ENCODE results near the gene TIPIN.

DNA sequence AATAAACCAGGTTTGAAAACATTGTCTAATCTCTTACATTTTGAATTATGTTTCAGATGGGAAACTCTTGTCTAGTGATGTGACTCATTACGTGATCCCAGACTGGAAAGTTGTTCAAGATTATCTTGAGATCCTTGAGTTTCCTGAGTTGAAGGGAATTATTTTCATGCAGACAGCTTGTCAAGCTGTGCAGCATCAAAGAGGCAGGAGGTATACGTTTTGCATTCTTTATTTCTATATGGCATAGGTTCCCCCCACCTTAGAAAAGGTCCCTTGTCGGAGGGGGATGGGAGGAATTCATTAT, 61.6 kb downstream of the TIPIN start:
- TF ChIP-seq, protein P1, sequence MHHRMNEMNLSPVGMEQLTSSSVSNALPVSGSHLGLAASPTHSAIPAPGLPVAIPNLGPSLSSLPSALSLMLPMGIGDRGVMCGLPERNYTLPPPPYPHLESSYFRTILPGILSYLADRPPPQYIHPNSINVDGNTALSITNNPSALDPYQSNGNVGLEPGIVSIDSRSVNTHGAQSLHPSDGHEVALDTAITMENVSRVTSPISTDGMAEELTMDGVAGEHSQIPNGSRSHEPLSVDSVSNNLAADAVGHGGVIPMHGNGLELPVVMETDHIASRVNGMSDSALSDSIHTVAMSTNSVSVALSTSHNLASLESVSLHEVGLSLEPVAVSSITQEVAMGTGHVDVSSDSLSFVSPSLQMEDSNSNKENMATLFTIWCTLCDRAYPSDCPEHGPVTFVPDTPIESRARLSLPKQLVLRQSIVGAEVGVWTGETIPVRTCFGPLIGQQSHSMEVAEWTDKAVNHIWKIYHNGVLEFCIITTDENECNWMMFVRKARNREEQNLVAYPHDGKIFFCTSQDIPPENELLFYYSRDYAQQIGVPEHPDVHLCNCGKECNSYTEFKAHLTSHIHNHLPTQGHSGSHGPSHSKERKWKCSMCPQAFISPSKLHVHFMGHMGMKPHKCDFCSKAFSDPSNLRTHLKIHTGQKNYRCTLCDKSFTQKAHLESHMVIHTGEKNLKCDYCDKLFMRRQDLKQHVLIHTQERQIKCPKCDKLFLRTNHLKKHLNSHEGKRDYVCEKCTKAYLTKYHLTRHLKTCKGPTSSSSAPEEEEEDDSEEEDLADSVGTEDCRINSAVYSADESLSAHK (tag by site-specific recombination; IDR thresholded peaks at IDR 0.05) = no peak
- TF ChIP-seq GLI4 (tag by site-specific recombination; IDR thresholded peaks at IDR 0.05) (no peak), ZNF341 (tag by site-specific recombination; IDR thresholded peaks at IDR 0.05; ENCODE audit: low read depth) (no peak), ZNF768 (tag by site-specific recombination; IDR thresholded peaks at IDR 0.05) (no peak), ZIC2 (tag by site-specific recombination; IDR thresholded peaks at IDR 0.05) (no peak), ZNF660 (tag by site-specific recombination; IDR thresholded peaks at IDR 0.05) (no peak)
- TF ChIP-seq, protein P2, sequence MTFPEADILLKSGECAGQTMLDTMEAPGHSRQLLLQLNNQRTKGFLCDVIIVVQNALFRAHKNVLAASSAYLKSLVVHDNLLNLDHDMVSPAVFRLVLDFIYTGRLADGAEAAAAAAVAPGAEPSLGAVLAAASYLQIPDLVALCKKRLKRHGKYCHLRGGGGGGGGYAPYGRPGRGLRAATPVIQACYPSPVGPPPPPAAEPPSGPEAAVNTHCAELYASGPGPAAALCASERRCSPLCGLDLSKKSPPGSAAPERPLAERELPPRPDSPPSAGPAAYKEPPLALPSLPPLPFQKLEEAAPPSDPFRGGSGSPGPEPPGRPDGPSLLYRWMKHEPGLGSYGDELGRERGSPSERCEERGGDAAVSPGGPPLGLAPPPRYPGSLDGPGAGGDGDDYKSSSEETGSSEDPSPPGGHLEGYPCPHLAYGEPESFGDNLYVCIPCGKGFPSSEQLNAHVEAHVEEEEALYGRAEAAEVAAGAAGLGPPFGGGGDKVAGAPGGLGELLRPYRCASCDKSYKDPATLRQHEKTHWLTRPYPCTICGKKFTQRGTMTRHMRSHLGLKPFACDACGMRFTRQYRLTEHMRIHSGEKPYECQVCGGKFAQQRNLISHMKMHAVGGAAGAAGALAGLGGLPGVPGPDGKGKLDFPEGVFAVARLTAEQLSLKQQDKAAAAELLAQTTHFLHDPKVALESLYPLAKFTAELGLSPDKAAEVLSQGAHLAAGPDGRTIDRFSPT (tag by site-specific recombination; IDR thresholded peaks at IDR 0.05) = no peak
- TF ChIP-seq, protein P3, sequence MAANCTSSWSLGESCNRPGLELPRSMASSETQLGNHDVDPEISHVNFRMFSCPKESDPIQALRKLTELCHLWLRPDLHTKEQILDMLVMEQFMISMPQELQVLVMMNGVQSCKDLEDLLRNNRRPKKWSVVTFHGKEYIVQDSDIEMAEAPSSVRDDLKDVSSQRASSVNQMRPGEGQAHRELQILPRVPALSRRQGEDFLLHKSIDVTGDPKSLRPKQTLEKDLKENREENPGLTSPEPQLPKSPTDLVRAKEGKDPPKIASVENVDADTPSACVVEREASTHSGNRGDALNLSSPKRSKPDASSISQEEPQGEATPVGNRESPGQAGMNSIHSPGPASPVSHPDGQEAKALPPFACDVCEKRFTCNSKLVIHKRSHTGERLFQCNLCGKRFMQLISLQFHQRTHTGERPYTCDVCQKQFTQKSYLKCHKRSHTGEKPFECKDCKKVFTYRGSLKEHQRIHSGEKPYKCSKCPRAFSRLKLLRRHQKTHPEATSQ (tag by site-specific recombination; IDR thresholded peaks at IDR 0.05) = no peak
- TF ChIP-seq, protein P4, sequence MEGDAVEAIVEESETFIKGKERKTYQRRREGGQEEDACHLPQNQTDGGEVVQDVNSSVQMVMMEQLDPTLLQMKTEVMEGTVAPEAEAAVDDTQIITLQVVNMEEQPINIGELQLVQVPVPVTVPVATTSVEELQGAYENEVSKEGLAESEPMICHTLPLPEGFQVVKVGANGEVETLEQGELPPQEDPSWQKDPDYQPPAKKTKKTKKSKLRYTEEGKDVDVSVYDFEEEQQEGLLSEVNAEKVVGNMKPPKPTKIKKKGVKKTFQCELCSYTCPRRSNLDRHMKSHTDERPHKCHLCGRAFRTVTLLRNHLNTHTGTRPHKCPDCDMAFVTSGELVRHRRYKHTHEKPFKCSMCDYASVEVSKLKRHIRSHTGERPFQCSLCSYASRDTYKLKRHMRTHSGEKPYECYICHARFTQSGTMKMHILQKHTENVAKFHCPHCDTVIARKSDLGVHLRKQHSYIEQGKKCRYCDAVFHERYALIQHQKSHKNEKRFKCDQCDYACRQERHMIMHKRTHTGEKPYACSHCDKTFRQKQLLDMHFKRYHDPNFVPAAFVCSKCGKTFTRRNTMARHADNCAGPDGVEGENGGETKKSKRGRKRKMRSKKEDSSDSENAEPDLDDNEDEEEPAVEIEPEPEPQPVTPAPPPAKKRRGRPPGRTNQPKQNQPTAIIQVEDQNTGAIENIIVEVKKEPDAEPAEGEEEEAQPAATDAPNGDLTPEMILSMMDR (tag by site-specific recombination; IDR thresholded peaks at IDR 0.05) = no peak
- TF ChIP-seq, protein P5, sequence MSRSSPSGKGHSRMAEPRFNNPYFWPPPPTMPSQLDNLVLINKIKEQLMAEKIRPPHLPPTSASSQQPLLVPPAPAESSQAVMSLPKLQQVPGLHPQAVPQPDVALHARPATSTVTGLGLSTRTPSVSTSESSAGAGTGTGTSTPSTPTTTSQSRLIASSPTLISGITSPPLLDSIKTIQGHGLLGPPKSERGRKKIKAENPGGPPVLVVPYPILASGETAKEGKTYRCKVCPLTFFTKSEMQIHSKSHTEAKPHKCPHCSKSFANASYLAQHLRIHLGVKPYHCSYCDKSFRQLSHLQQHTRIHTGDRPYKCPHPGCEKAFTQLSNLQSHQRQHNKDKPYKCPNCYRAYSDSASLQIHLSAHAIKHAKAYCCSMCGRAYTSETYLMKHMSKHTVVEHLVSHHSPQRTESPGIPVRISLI (tag by site-specific recombination; IDR thresholded peaks at IDR 0.05) = no peak
- TF ChIP-seq, protein P6, sequence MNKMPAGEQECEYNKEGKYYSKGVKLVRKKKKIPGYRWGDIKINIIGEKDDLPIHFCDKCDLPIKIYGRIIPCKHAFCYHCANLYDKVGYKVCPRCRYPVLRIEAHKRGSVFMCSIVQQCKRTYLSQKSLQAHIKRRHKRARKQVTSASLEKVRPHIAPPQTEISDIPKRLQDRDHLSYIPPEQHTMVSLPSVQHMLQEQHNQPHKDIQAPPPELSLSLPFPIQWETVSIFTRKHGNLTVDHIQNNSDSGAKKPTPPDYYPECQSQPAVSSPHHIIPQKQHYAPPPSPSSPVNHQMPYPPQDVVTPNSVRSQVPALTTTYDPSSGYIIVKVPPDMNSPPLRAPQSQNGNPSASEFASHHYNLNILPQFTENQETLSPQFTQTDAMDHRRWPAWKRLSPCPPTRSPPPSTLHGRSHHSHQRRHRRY (tag by site-specific recombination; IDR thresholded peaks at IDR 0.05) = no peak
